GM21390 (cell line): Measurements from ENCODE around the gene TSEN2.

Experiments used
- ATAC-seq: cut with Tn5 transposase; IDR thresholded peaks from one replicate; pipeline ENCODE4 v1.9.1; 2021; ENCODE audit not compliant: unreplicated experiment

Gene TSEN2

DNA sequence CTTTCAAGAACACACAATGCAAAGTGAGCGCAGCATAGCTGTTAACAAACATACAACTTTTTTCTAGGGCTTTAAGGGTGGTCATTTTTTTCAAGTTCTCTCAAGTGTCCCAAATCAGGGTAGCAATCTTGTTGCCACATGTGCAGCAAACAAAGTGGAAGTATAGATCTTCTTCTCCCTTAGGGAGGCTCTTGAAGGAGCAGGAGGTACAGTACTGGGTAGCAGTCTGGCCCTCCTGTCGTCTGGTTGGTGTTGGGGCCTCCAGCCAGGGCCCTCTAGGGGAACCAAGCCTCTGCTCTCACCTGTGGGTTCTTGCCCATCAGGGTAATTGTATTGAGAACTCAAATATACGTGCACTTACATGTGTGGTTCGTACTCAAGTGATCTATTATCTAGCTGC is 98.5 kb downstream of the TSEN2 start:
- no peak for ATAC-seq
